Bronchial epithelial cell (primary cell): Measurements from ENCODE around the gene SNCA. TPM values are rescaled to one million over a fixed set of nuclear protein-coding genes. Genes with fewer than 3 reads are reported as not detected.

Experiments used
- DNase-seq: peaks from one replicate; pipeline ENCODE4 v3.0.0-alpha.2; 2010; ENCODE audit warnings: low read depth
- FAIRE-seq: peaks from 2 replicates; lab custom pipeline; 2011; peaks lifted over from hg19 to GRCh38; lab: Jason Lieb, UNC
- H3K27me3 ChIP-seq: 2 replicates; pipeline ENCODE4 v1.5.1; 2011; ENCODE audit warnings: low read length; ENCODE audit not compliant: control insufficient read depth, insufficient read depth
- H3K36me3 ChIP-seq: 2 replicates; pipeline ENCODE4 v1.5.1; 2011; ENCODE audit warnings: low read length; ENCODE audit not compliant: control insufficient read depth, insufficient read depth
- H3K4me3 ChIP-seq: 2 replicates; pipeline ENCODE4 v1.5.1; 2011; ENCODE audit warnings: mild to moderate bottlenecking, low read depth, low read length, control low read depth
- CTCF ChIP-seq: IDR thresholded peaks from 2 replicates; pipeline ENCODE4 v1.5.1; 2011; ENCODE audit warnings: mild to moderate bottlenecking, moderate library complexity, low read length, control low read depth, inconsistent platforms; ENCODE audit not compliant: insufficient read depth, severe bottlenecking
- total RNA-seq: library from RNA; depleted of rRNA; stranded (reverse); fragments of >200 nt; gene quantifications from 2 replicates; pipeline ENCODE4 v1.2.1, GENCODE V29; 2014

SNCA gene
- total RNA-seq, 1 donor from 2014 or later: 31.6 TPM

- Histone ChIP-seq H3K27me3 (no peaks in the 10 kb centered on the region), H3K4me3 (no peak overlapping the region), H3K36me3 (no peaks in the 10 kb centered on the region)
- no peak for DNase-seq
- no peak for FAIRE-seq
- TF ChIP-seq CTCF: no peak
These were observed 71.4 kb downstream of the SNCA start for GRCh38 chr4:89765528-89765927.

GRCh38 chr4:89762311-89762710, 74.7 kb downstream of the SNCA start:
- no peaks in the 10 kb centered on the region for H3K36me3 ChIP-seq
- FAIRE-seq (no peak), DNase-seq (no peak)
- H3K27me3 ChIP-seq: no peaks in the 10 kb centered on the region
- TF ChIP-seq CTCF: no peak
- H3K4me3 ChIP-seq: no peak overlapping the region

GRCh38 chr4:89759426-89759825, 77.5 kb downstream of the SNCA start:
- DNase-seq: no peak
- H3K4me3 ChIP-seq: no peak overlapping the region
- H3K36me3 ChIP-seq: no peaks in the 10 kb centered on the region
- H3K27me3 ChIP-seq: no peaks in the 10 kb centered on the region
- FAIRE-seq: no peak
- TF ChIP-seq CTCF: no peak

GRCh38 chr4:89757154-89757719, 79.7 kb downstream of the SNCA start:
- Histone ChIP-seq H3K4me3 (no peak overlapping the region), H3K27me3 (no peaks in the 10 kb centered on the region), H3K36me3 (no peaks in the 10 kb centered on the region)
- no peak for TF ChIP-seq CTCF
- no peak for FAIRE-seq
- no peak for DNase-seq

- no peak for FAIRE-seq
- H3K36me3 ChIP-seq: no peaks in the 10 kb centered on the region
- H3K4me3 ChIP-seq: no peak overlapping the region
- TF ChIP-seq CTCF: no peak
- DNase-seq: no peak
- H3K27me3 ChIP-seq: no peaks in the 10 kb centered on the region
These were observed 81.7 kb downstream of the SNCA start for GRCh38 chr4:89755220-89755619.

- Histone ChIP-seq H3K27me3 (no peaks in the 10 kb centered on the region), H3K4me3 (no peak overlapping the region), H3K36me3 (no peaks in the 10 kb centered on the region)
- no peak for FAIRE-seq
- no peak for DNase-seq
- no peak for TF ChIP-seq CTCF
These were observed 82.4 kb downstream of the SNCA start for GRCh38 chr4:89754531-89754930.
